IPS DF 6.9 (cell line): ENCODE measurements around the gene CGN.

Experiments
- DNase-seq: peaks from one replicate; pipeline ENCODE4 v3.0.0-alpha.2; 2013; ENCODE audit warnings: low read depth, low spot score
- H3K27ac ChIP-seq: one replicate; pipeline ENCODE4 v1.5.1; 2013; ENCODE audit warnings: low read length, control low read depth
- H3K27me3 ChIP-seq: 2 replicates; pipeline ENCODE4 v1.6.1; 2013; ENCODE audit warnings: mild to moderate bottlenecking, low read length; ENCODE audit not compliant: control insufficient read depth, insufficient read depth
- H3K36me3 ChIP-seq: 2 replicates; pipeline ENCODE4 v1.6.1; 2013; ENCODE audit warnings: low read length; ENCODE audit not compliant: control insufficient read depth, insufficient read depth
- H3K4me1 ChIP-seq: 2 replicates; pipeline ENCODE4 v1.6.1; 2013; ENCODE audit warnings: low read length; ENCODE audit not compliant: control insufficient read depth, insufficient read depth
- H3K4me3 ChIP-seq: 2 replicates; pipeline ENCODE4 v1.5.1; 2013; ENCODE audit warnings: mild to moderate bottlenecking, low read length
- H3K9me3 ChIP-seq: 2 replicates; pipeline ENCODE4 v1.6.1; 2013; ENCODE audit warnings: low read length, inconsistent platforms; ENCODE audit not compliant: control insufficient read depth, insufficient read depth
- WGBS: extraction: QIAGEN DNeasy Blood & Tissue Kit; methylation state at CpG from one replicate; pipeline ENCODE4 v1.1.7; 2013; ENCODE audit warnings: mixed read lengths, missing lambda C conversion rate; ENCODE audit not compliant: insufficient read length, insufficient coverage; 5-methylcytosine and 5-hydroxymethylcytosine counted together

CGN gene

GRCh38 chr1:151479462-151479861 lies 31.7 kb upstream of the CGN start:
- WGBS, result no CpG with 5 or more reads among the region's 5 CpGs
- Histone ChIP-seq H3K27ac (no peak overlapping the region), H3K27me3 (no peaks in the 10 kb centered on the region), H3K36me3 (no peaks in the 10 kb centered on the region), H3K4me3 (no peak overlapping the region), H3K9me3 (no peaks in the 10 kb centered on the region), H3K4me1 (no peaks in the 10 kb centered on the region)
- no peak for DNase-seq

- no peak for DNase-seq
- Histone ChIP-seq H3K4me3 (no peak overlapping the region), H3K9me3 (no peaks in the 10 kb centered on the region), H3K27ac (no peak overlapping the region), H3K36me3 (no peaks in the 10 kb centered on the region), H3K4me1 (no peaks in the 10 kb centered on the region), H3K27me3 (no peaks in the 10 kb centered on the region)
- WGBS, result no CpG with 5 or more reads among the region's 1 CpG
Observed at GRCh38 chr1:151482017-151482416, 29.2 kb upstream of the CGN start.

GRCh38 chr1:151485685-151486255 lies 25.4 kb upstream of the CGN start:
- WGBS, result no CpG with 5 or more reads among the region's 5 CpGs
- H3K27me3 ChIP-seq, result no peaks in the 10 kb centered on the region
- H3K36me3 ChIP-seq, result no peaks in the 10 kb centered on the region
- DNase-seq, result no peak
- H3K9me3 ChIP-seq, result no peaks in the 10 kb centered on the region
- no peaks in the 10 kb centered on the region for H3K4me1 ChIP-seq
- H3K4me3 ChIP-seq, result no peak overlapping the region
- H3K27ac ChIP-seq, result no peak overlapping the region

- H3K36me3 ChIP-seq, result no peaks in the 10 kb centered on the region
- no CpG with 5 or more reads among the region's 1 CpG for WGBS
- no peaks in the 10 kb centered on the region for H3K27me3 ChIP-seq
- no peaks in the 10 kb centered on the region for H3K9me3 ChIP-seq
- no peak overlapping the region for H3K27ac ChIP-seq
- no peaks in the 10 kb centered on the region for H3K4me1 ChIP-seq
- DNase-seq, result no peak
- no peak overlapping the region for H3K4me3 ChIP-seq
Observed at GRCh38 chr1:151486557-151486956, 24.6 kb upstream of the CGN start.

DNA sequence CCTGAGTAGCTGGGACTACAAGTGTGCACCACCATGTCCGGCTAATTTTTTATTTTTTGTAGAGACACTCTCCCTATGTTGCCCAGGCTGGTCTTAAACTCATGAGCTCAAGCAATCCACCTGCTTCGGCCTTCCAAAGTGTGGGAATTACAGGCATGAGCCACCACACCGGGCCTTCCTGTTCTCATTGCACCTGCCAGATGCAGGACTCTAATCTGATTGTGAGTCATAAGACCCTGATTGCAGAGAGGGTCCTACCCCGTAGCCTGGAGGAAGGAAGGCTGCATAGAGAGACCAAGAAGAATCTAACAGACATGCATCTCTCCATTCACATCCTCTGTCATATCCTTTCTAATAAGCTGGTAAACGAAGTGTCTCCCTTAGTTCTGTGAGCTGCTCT lies 19.5 kb upstream of the CGN start:
- no CpG with 5 or more reads among the region's 5 CpGs for WGBS
- no peak for DNase-seq
- Histone ChIP-seq H3K27me3 (no peaks in the 10 kb centered on the region), H3K4me3 (no peak overlapping the region), H3K9me3 (no peaks in the 10 kb centered on the region), H3K36me3 (no peaks in the 10 kb centered on the region), H3K4me1 (no peaks in the 10 kb centered on the region), H3K27ac (no peak overlapping the region)

- Histone ChIP-seq H3K27ac (no peak overlapping the region), H3K4me3 (no peak overlapping the region)
Observed at GRCh38 chr1:151492120-151492519, 19.1 kb upstream of the CGN start.

DNA sequence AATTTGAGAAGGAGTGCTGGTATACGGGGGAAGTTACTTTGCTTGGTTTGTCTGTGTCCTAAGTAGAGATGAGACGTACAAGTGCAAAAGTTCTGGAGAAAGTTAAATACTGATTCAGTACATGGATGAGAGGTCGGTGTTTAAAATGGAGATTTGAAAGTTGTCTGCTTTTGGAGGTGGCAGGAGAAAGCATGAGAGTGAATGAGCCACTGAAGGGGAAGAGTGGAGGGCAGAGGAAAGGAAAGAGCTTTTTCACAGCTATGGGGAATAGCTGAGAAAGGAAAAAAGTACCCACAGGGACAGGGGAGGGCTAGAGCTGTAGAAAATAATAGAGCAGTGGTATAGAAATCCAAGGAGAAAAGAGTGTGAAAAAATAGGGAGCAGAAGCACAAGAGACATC lies 18.1 kb upstream of the CGN start:
- no peaks in the 10 kb centered on the region for H3K4me1 ChIP-seq
- no peaks in the 10 kb centered on the region for H3K9me3 ChIP-seq
- 100% methylated on average over 2 of the region's 3 CpGs for WGBS
- no peaks in the 10 kb centered on the region for H3K27me3 ChIP-seq
- H3K36me3 ChIP-seq, result no peaks in the 10 kb centered on the region
- no peak for DNase-seq
- no peak overlapping the region for H3K4me3 ChIP-seq
- no peak overlapping the region for H3K27ac ChIP-seq

More at GRCh38 chr1:151492120-151492519, 19.1 kb upstream of the CGN start:
- Histone ChIP-seq H3K9me3 (no peaks in the 10 kb centered on the region), H3K27me3 (no peaks in the 10 kb centered on the region), H3K4me1 (no peaks in the 10 kb centered on the region), H3K36me3 (no peaks in the 10 kb centered on the region)
- no CpG with 5 or more reads among the region's 1 CpG for WGBS
- no peak for DNase-seq

GRCh38 chr1:151494741-151495281 lies 16.4 kb upstream of the CGN start:
- Histone ChIP-seq H3K27me3 (no peaks in the 10 kb centered on the region), H3K9me3 (no peaks in the 10 kb centered on the region), H3K4me1 (no peaks in the 10 kb centered on the region), H3K4me3 (no peak overlapping the region), H3K27ac (no peak overlapping the region), H3K36me3 (no peaks in the 10 kb centered on the region)
- WGBS, result no CpG with 5 or more reads among the region's 1 CpG
- no peak for DNase-seq

DNA sequence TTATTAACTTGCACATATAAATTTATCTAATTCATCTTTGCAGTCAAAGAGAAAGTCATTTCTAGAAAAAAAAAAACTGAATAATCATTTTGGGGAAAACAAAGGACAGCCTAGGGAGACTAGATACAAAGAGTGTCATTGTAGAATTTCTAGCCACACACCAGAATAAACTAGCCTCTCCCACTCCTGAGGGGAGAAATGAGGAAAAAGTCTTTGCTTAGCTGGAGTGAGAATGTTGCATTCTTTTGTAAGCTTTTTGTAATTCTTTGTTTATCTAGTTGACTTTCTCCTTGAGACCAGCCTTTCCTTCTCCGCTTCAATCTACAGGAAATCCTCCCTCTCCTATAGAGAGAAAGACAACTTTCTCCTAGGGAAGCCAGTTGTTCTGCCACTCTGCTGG lies 15.9 kb upstream of the CGN start:
- H3K27me3 ChIP-seq, result no peaks in the 10 kb centered on the region
- WGBS, result no CpG with 5 or more reads among the region's 1 CpG
- DNase-seq, result no peak
- H3K4me3 ChIP-seq, result no peak overlapping the region
- no peaks in the 10 kb centered on the region for H3K36me3 ChIP-seq
- H3K4me1 ChIP-seq, result no peaks in the 10 kb centered on the region
- no peaks in the 10 kb centered on the region for H3K9me3 ChIP-seq
- no peak overlapping the region for H3K27ac ChIP-seq

DNA sequence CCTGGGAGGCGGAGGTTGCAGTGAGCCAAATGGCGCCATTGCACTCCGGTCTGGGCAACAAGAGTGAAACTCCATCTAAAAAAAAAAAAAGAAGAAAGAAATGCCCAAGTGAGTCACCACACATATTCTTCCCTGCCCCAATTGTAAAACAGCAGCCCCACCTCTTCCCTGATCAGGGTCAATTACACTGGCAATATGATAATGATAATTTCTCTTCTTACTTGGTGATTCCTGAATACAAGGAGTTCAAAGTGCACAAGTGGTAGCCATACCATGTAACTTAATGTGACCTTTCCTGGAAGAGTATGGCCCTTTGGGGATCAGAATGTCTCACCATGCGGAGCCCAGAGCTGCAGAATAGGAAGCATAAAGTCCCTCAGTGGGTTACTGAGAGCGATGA lies 11.8 kb upstream of the CGN start:
- no CpG with 5 or more reads among the region's 5 CpGs for WGBS
- H3K27ac ChIP-seq, result no peak overlapping the region
- no peaks in the 10 kb centered on the region for H3K27me3 ChIP-seq
- no peaks in the 10 kb centered on the region for H3K4me1 ChIP-seq
- H3K9me3 ChIP-seq, result no peaks in the 10 kb centered on the region
- H3K36me3 ChIP-seq, result no peaks in the 10 kb centered on the region
- H3K4me3 ChIP-seq, result no peak overlapping the region
- DNase-seq, result no peak

GRCh38 chr1:151499930-151500329 lies 11.3 kb upstream of the CGN start:
- no CpG with 5 or more reads among the region's 1 CpG for WGBS
- H3K9me3 ChIP-seq, result no peaks in the 10 kb centered on the region

More at GRCh38 chr1:151499930-151500329, 11.3 kb upstream of the CGN start:
- H3K4me1 ChIP-seq, result no peaks in the 10 kb centered on the region
- no peaks in the 10 kb centered on the region for H3K27me3 ChIP-seq
- no peaks in the 10 kb centered on the region for H3K36me3 ChIP-seq
- DNase-seq, result no peak
- H3K27ac ChIP-seq, result no peak overlapping the region
- no peak overlapping the region for H3K4me3 ChIP-seq
